Tibial nerve (tissue), 4 donors: Measurements from ENCODE around the gene OSM.
A peak's percentile ranks its signal among the peaks of the same experiment; 100 is the strongest.

Experiments
- EP300 ChIP-seq, 2 donors: sonication (generic); formaldehyde crosslinking; IDR thresholded peaks; one replicate each; pipeline ENCODE4 v1.6.1; 2017; ENCODE audit warnings: antibody characterized with exemption in 2 of 2, mild to moderate bottlenecking in 1 of 2
- TF ChIP-seq, protein P1 (sequence below), 5 experiments: fragments of 200-600 bp in 3 of 5; fragments of 450-650 bp in 2 of 5; sonication (generic) in 3 of 5; IDR thresholded peaks; one replicate each; pipeline ENCODE4 v1.5.1; 2016 to 2019; ENCODE audit warnings: antibody characterized with exemption in 5 of 5, mild to moderate bottlenecking in 3 of 5, moderate library complexity in 2 of 5

DNA sequence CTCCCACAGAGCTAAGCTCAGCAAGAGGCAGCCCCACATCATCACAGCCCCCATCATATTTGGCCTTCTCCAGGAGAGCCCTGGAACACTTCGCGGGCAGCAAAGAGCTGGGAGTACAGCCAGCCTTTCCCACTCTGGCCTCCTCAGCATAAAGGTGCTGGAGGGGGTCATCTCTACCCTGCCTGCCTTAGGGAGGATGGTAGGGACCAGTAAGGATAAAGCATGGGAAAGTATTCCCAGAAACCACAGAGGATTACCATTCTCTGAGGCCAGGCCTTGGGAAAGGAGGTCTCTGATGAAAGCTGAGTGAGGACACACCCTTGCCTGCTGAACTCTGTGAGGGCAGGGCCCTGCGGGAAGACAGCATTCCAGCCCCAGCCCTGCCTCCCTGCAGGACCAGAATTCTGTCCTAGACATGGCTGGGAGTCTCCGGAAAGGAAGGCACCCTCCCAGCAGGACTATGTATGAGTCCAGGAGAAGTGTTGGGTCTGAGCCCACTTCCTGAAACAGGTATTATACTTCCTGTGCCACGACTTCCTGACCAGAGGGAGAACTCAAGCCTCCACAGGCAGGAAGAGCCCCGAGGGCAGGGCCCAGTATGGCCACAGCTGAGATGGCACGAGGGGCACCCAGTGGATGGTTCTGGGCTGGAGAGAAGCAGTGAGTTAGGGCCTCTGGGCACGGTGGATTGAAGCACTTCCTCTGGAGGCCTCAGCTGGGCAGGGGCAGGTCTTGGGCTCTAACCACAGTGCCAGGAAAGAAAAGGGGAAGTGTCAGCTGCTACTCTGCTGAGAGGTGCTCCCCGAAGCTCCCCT lies 35.6 kb upstream of the OSM start:
- TF ChIP-seq, protein P1, sequence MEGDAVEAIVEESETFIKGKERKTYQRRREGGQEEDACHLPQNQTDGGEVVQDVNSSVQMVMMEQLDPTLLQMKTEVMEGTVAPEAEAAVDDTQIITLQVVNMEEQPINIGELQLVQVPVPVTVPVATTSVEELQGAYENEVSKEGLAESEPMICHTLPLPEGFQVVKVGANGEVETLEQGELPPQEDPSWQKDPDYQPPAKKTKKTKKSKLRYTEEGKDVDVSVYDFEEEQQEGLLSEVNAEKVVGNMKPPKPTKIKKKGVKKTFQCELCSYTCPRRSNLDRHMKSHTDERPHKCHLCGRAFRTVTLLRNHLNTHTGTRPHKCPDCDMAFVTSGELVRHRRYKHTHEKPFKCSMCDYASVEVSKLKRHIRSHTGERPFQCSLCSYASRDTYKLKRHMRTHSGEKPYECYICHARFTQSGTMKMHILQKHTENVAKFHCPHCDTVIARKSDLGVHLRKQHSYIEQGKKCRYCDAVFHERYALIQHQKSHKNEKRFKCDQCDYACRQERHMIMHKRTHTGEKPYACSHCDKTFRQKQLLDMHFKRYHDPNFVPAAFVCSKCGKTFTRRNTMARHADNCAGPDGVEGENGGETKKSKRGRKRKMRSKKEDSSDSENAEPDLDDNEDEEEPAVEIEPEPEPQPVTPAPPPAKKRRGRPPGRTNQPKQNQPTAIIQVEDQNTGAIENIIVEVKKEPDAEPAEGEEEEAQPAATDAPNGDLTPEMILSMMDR (IDR thresholded peaks at IDR 0.05), result no peak
- peak in 1 of 2 donors; percentile 70 for TF ChIP-seq EP300 (IDR thresholded peaks at IDR 0.05)
